Cardiac muscle cell (in vitro differentiated cells and primary cell): ENCODE data around the gene NRM. TPM values are rescaled to one million over a fixed set of nuclear protein-coding genes. Genes with fewer than 3 reads are reported as not detected.

ENCODE experiments used
- DNase-seq, 2 donors: peaks; one replicate each; pipeline versions ENCODE4 v3.0.0 to v3.0.0-alpha.2; 2010 to 2017; ENCODE audit warnings: low read depth in 1 of 2, low spot score in 1 of 2
- H3K27ac ChIP-seq: fragments of 200-600 bp; sonication (generic); 2 replicates; pipeline ENCODE4 v1.5.1; 2016
- H3K27me3 ChIP-seq: fragments of 200-600 bp; sonication (generic); 2 replicates; pipeline ENCODE4 v1.6.0; 2016; ENCODE audit warnings: control low read depth
- H3K36me3 ChIP-seq: fragments of 200-600 bp; sonication (generic); 2 replicates; pipeline ENCODE4 v1.5.1; 2016; ENCODE audit warnings: control low read depth
- H3K4me1 ChIP-seq: fragments of 200-600 bp; sonication (generic); 2 replicates; pipeline ENCODE4 v1.8.1; 2017; ENCODE audit warnings: low read depth, mild to moderate bottlenecking, mixed run types
- H3K4me3 ChIP-seq: fragments of 200-600 bp; sonication (generic); 2 replicates; pipeline ENCODE4 v1.5.1; 2016; ENCODE audit warnings: mild to moderate bottlenecking
- H3K9me3 ChIP-seq: fragments of 200-600 bp; sonication (generic); 2 replicates; pipeline ENCODE4 v1.5.1; 2017; ENCODE audit warnings: low read depth, mild to moderate bottlenecking, control low read depth
- CTCF ChIP-seq: IDR thresholded peaks from 2 replicates; pipeline ENCODE4 v1.5.1; 2012; ENCODE audit warnings: low read depth, mild to moderate bottlenecking, low read length
- polyA plus RNA-seq: library from polyadenylated mRNA; unstranded; fragments of >200 nt; fragmentation: Nextera tagmentation; extraction: Ambion mirVana; gene quantifications from 2 replicates; pipeline ENCODE4 v1.2.1, GENCODE V29; 2016
- total RNA-seq: library from RNA; depleted of rRNA; stranded (reverse); fragments of >200 nt; gene quantifications from 2 replicates; pipeline ENCODE4 v1.2.3, GENCODE V29; 2016

Gene NRM
- total and polyA plus RNA-seq, 2 experiments from 2014 or later: 17.2 to 29.1 TPM

- DNase-seq: no peak
- Histone ChIP-seq H3K27me3 (no peaks in the 10 kb centered on the region), H3K4me3 (no peak overlapping the region), H3K36me3 (peaks cover 6% of the 10 kb centered on the region), H3K9me3 (no peaks in the 10 kb centered on the region), H3K27ac (no peak overlapping the region), H3K4me1 (peaks cover 2% of the 10 kb centered on the region)
- TF ChIP-seq CTCF: no peak
Observed at GRCh38 chr6:30696432-30696831, 5.6 kb upstream of the NRM start.

- H3K27ac ChIP-seq: peak overlapping the region; percentile 63
- no peaks in the 10 kb centered on the region for H3K27me3 ChIP-seq
- peak overlapping the region; percentile 62 for H3K4me3 ChIP-seq
- no peak for DNase-seq
- peaks cover 20% of the 10 kb centered on the region for H3K4me1 ChIP-seq
- TF ChIP-seq CTCF: no peak
- H3K36me3 ChIP-seq: no peaks in the 10 kb centered on the region
- H3K9me3 ChIP-seq: no peaks in the 10 kb centered on the region
Observed at GRCh38 chr6:30691208-30691847, 544 bp upstream of the NRM start.

GRCh38 chr6:30689985-30690384, 799 bp downstream of the NRM start:
- Histone ChIP-seq H3K4me1 (peaks cover 31% of the 10 kb centered on the region), H3K9me3 (no peaks in the 10 kb centered on the region), H3K36me3 (no peaks in the 10 kb centered on the region), H3K27me3 (no peaks in the 10 kb centered on the region), H3K27ac (peak overlapping the region; percentile 72), H3K4me3 (peak overlapping the region; percentile 62)
- TF ChIP-seq CTCF: no peak
- no peak for DNase-seq

GRCh38 chr6:30689022-30689865, 1.5 kb downstream of the NRM start:
- no peak overlapping the region for H3K4me3 ChIP-seq
- TF ChIP-seq CTCF: no peak
- DNase-seq: no peak
- H3K36me3 ChIP-seq: no peaks in the 10 kb centered on the region
- H3K9me3 ChIP-seq: no peaks in the 10 kb centered on the region
- peaks cover 38% of the 10 kb centered on the region for H3K4me1 ChIP-seq
- no peaks in the 10 kb centered on the region for H3K27me3 ChIP-seq
- peak overlapping the region; percentile 72 for H3K27ac ChIP-seq

GRCh38 chr6:30688569-30688968, 2.2 kb downstream of the NRM start:
- Histone ChIP-seq H3K9me3 (no peaks in the 10 kb centered on the region), H3K27ac (no peak overlapping the region), H3K36me3 (no peaks in the 10 kb centered on the region), H3K4me3 (no peak overlapping the region), H3K4me1 (peaks cover 44% of the 10 kb centered on the region), H3K27me3 (no peaks in the 10 kb centered on the region)
- TF ChIP-seq CTCF: no peak
- no peak for DNase-seq
